HG03045 (cell line): ENCODE measurements around the gene GATA3.
A peak's percentile ranks its signal among the peaks of the same experiment; 100 is the strongest.
"Not testable (repeated sequence)": the region's sequence is repeated elsewhere in the genome, so short reads cannot be mapped to it uniquely, and the experiment has no call there.

Experiments used
- ATAC-seq: cut with Tn5 transposase; IDR thresholded peaks from one replicate; pipeline ENCODE4 v1.9.1; 2021; ENCODE audit warnings: mild to moderate bottlenecking, moderate library complexity; ENCODE audit not compliant: unreplicated experiment

Gene GATA3

GRCh38 chr10:8054494-8055407 lies at the start of gene GATA3:
TSS of gene GATA3 (plus strand) at chr10:8054688. CDS start at chr10:8055656, 968 bp downstream.
- ATAC-seq: peak; percentile 54

GRCh38 chr10:8006274-8006999 lies 48.1 kb upstream of the GATA3 start:
- ATAC-seq: no peak

GRCh38 chr10:8009031-8009430 lies 45.5 kb upstream of the GATA3 start:
- no peak for ATAC-seq

- no peak for ATAC-seq
Observed at GRCh38 chr10:8013006-8013405, 41.5 kb upstream of the GATA3 start.

GRCh38 chr10:8013619-8014018 lies 40.9 kb upstream of the GATA3 start:
- ATAC-seq: no peak

GRCh38 chr10:8014649-8015048 lies 39.8 kb upstream of the GATA3 start:
- ATAC-seq: no peak

- no peak for ATAC-seq
Observed at GRCh38 chr10:8017277-8017676, 37.2 kb upstream of the GATA3 start.

GRCh38 chr10:8023321-8023720 lies 31.2 kb upstream of the GATA3 start:
- ATAC-seq: no peak

GRCh38 chr10:8023851-8024250 lies 30.6 kb upstream of the GATA3 start:
- no peak for ATAC-seq

- no peak for ATAC-seq
Observed at GRCh38 chr10:8026349-8027259, 27.9 kb upstream of the GATA3 start.

GRCh38 chr10:8031211-8031610 lies 23.3 kb upstream of the GATA3 start:
- ATAC-seq: not testable (repeated sequence)

- ATAC-seq: no peak
Observed at GRCh38 chr10:8032558-8032957, 21.9 kb upstream of the GATA3 start.

- no peak for ATAC-seq
Observed at GRCh38 chr10:8033812-8034465, 20.5 kb upstream of the GATA3 start.

GRCh38 chr10:8034466-8035005 lies 20.0 kb upstream of the GATA3 start:
- no peak for ATAC-seq

GRCh38 chr10:8035006-8035640 lies 19.4 kb upstream of the GATA3 start:
- no peak for ATAC-seq

GRCh38 chr10:8035641-8036470 lies 18.6 kb upstream of the GATA3 start:
- no peak for ATAC-seq

- ATAC-seq: no peak
Observed at GRCh38 chr10:8036506-8037198, 17.8 kb upstream of the GATA3 start.

GRCh38 chr10:8037199-8037801 lies 17.2 kb upstream of the GATA3 start:
- ATAC-seq: no peak
